ENCODE results near the gene KRT6C.

Gene KRT6C

GRCh38 chr12:52434081-52434733 lies 39.4 kb downstream of the KRT6C start, which contains the start of gene KRT75 (continued):
- TF ChIP-seq POU6F1 (CRISPR knock-in tag; IDR thresholded peaks at IDR 0.05; ENCODE audit: borderline replicate concordance, low read depth) (no peak), CREB5 (CRISPR knock-in tag; IDR thresholded peaks at IDR 0.05; ENCODE audit: low read depth) (no peak), ZNF565 (CRISPR knock-in tag; conservative IDR thresholded peaks at IDR 0.05; ENCODE audit: low read depth) (no peak), ZC3H10 (CRISPR knock-in tag; IDR thresholded peaks at IDR 0.05) (no peak), ZNF8 (CRISPR knock-in tag; IDR thresholded peaks at IDR 0.05) (no peak), RARB (CRISPR knock-in tag; IDR thresholded peaks at IDR 0.05) (no peak)

- TF ChIP-seq ZNF70 (CRISPR knock-in tag; IDR thresholded peaks at IDR 0.05), result no peak
- no peak for TF ChIP-seq RARB (CRISPR knock-in tag; IDR thresholded peaks at IDR 0.05)
- no peak for TF ChIP-seq CREB5 (CRISPR knock-in tag; IDR thresholded peaks at IDR 0.05; ENCODE audit: low read depth)
- no peak for TF ChIP-seq TCF4 (CRISPR knock-in tag; IDR thresholded peaks at IDR 0.05; ENCODE audit: borderline replicate concordance)
- no peak for TF ChIP-seq CSDC2 (CRISPR knock-in tag; IDR thresholded peaks at IDR 0.05)
- TF ChIP-seq POU6F1 (CRISPR knock-in tag; IDR thresholded peaks at IDR 0.05; ENCODE audit: borderline replicate concordance, low read depth), result no peak
- no peak for TF ChIP-seq OSR1 (CRISPR knock-in tag; IDR thresholded peaks at IDR 0.05)
- no peak for TF ChIP-seq ARNTL (CRISPR knock-in tag; IDR thresholded peaks at IDR 0.05; ENCODE audit: borderline replicate concordance, low read depth)
- no peak for TF ChIP-seq ISL1 (CRISPR knock-in tag; IDR thresholded peaks at IDR 0.05)
- TF ChIP-seq GLIS3 (CRISPR knock-in tag; IDR thresholded peaks at IDR 0.05), result no peak
- TF ChIP-seq ZFP30 (CRISPR knock-in tag; IDR thresholded peaks at IDR 0.05), result no peak
- TF ChIP-seq CSRNP3 (CRISPR knock-in tag; IDR thresholded peaks at IDR 0.05), result no peak
- TF ChIP-seq TSHZ2 (CRISPR knock-in tag; IDR thresholded peaks at IDR 0.05), result no peak
- TF ChIP-seq ZNF8 (CRISPR knock-in tag; IDR thresholded peaks at IDR 0.05), result no peak
- TF ChIP-seq PATZ1 (CRISPR knock-in tag; IDR thresholded peaks at IDR 0.05; ENCODE audit: borderline replicate concordance), result no peak
- no peak for TF ChIP-seq SNAI2 (CRISPR knock-in tag; IDR thresholded peaks at IDR 0.05)
- no peak for TF ChIP-seq ZFP3 (CRISPR knock-in tag; IDR thresholded peaks at IDR 0.05)
- ATAC-seq, result no peak
Observed at GRCh38 chr12:52433501-52434080, 40.0 kb downstream of the KRT6C start.
